Panc1 (cell line): ENCODE data around the gene SLC35F2.

Experiments
- CTCF ChIP-seq: fragments of 450-650 bp; IDR thresholded peaks from 2 replicates; pipeline ENCODE4 v1.5.1; 2017; ENCODE audit warnings: mild to moderate bottlenecking
- POLR2AphosphoS5 ChIP-seq: IDR thresholded peaks from 2 replicates; pipeline ENCODE4 v1.6.1; 2012; ENCODE audit warnings: mild to moderate bottlenecking, low read depth, low read length, moderate library complexity
- REST ChIP-seq, 2 experiments: IDR thresholded peaks; 2 replicates each; pipeline ENCODE4 v1.6.1; 2011 to 2012; ENCODE audit warnings: low read depth in 2 of 2, control low read depth in 1 of 2, low read length in 1 of 2, mild to moderate bottlenecking in 1 of 2, moderate library complexity in 1 of 2; ENCODE audit not compliant: insufficient read depth in 1 of 2
- TCF7L2 ChIP-seq: IDR thresholded peaks from 2 replicates; pipeline ENCODE4 v1.6.1; 2011; ENCODE audit warnings: mild to moderate bottlenecking, low read depth, low read length, inconsistent platforms

- no peak for TF ChIP-seq CTCF
- no peak for TF ChIP-seq TCF7L2
- TF ChIP-seq REST (IDR thresholded peaks at IDR 0.05; ENCODE audit: insufficient read depth in 1 of 2, low read depth in 2 of 2, low read length in 1 of 2), result no peak
- TF ChIP-seq POLR2AphosphoS5, result 0 out of 2 replicates have a peak, but pooled peaks have one; percentile 5
These were observed 904 bp downstream of the SLC35F2 start for GRCh38 chr11:107857550-107858216.
